KG1 (cell line): Measurements from ENCODE around the gene NDUFS8.

Source experiments
- DNase-seq: peaks from one replicate; lab custom pipeline; 2025; lab: John Stamatoyannopoulos, UW

NDUFS8 gene

DNA sequence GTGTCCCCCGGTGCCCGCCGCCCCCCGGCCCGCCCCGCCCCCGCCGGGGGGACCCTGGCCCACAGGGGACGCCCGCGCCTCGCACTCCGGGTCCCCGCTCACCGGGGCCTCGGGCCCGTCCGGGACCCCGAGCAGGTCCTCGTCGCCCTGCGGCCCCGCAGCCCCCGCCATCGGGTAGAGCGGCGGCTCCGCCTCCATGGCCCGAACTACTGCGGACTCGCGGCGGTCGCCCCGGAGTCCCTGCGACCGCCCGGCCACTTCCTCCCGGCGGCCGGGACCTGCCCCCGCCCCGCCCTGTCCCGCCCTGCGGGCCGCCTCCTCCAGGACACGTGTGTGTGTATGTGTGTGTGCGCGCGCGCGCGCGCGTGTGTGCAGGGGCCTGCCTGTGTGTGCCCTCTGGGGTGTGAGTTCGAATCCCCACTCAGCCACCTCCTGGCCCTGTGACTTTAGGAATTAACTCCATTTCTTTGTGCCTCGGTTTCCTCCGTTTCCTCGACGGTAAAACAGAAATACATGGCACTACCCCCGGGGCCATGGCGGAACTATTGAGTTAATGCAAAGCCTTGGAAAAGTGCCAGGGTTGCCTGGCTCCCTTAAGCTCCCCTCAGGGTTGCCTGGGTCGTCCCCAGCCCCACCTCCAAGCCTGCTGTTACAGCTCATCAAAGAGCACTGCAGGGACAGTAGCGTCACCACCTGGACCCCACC is 26.5 kb upstream of the NDUFS8 start, which contains the start of gene UNC93B1:
UNC93B1 (minus strand) TSS at position 252 of the 705 bp plus-strand sequence; CDS start at position 198, 54 bp downstream.
- DNase-seq, result peak; percentile 70

GRCh38 chr11:68004551-68005335 is 25.7 kb upstream of the NDUFS8 start:
- no peak for DNase-seq

GRCh38 chr11:68006606-68007166 is 23.8 kb upstream of the NDUFS8 start:
- no peak for DNase-seq

DNA sequence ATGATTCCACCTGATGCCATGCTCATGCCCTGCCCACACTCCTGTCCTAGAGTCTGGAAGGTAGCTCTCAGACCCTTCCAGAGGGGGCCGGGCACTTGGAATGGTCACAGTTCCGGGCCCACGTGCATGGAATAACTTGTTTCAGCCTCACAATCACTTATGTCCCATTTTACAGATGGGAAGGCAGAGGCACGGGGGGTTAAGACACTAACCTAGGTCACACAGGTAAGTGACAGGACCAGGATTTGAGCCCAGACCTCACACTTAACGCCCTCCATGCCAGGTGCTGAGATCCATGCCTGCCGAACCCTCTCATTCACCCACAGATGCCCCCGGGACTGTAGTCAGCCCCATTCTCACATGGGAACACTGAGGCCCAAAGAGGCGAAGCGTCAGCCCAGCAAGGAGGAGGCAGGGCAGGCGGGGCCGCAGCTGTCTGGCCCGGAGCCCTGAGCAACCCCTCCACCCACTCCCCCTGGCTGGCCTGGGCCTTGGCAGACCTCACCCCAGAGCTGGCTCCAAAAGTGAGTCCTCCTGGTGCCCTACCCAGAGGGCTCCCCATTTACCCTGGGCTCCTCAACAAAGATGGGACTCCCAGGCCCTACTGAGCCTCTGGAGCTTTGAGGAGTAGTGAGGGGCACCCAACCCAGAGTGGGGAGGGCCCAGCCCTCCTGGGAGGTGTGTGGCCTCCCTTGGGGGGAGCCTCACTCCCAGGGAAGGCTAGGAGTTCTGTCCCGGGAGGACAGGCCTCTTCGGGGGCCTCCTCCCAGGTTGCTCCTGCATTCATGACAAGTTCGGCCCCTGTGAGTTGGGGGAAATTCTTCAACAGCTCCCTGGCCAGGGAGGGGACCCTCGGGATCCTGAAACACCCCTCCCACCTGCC is 22.7 kb upstream of the NDUFS8 start:
- no peak for DNase-seq

DNA sequence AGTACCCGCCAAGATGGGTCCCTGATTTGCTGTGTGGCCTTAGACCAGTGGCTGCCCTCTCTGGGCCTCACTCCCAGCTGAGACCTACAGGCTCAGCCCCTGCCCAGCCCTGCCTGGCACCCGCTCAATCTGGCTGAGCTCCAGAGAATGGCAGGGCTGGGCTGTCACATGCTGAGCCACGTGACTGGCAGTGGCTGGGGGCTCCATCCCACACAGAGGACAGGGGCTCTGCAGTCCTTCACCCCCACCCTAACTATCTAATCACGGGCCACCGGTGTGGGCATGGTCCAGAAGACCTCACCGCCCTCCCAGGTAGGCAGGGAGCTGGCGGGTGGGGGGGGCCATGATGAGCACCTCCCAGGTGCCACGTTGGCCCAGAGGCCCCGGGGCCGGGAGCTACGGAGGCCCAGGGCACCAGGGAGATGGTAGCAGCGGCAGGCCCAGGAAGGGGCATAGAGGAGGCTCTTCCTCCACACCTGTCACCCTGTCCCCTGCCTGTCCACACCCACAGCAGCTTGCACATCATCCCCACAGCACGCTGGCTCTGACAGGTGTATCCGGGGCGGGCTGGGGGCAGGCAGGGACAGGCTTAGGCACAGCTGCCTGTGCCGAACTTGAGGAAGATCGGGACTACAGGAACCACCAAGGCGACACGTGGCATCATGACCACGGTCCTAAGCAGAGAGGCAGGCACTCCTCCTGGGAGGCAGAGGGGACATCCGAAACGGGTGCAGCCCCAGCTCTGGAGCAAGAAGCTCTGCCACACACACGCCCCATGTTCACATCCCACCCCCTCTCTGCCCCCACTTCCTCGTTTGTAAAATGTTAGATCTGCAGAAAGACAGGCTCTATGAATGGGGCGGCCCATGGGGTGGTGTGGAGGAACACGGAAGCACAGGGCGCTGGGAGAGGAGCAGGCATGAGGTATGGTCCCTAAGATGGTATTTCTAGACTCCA is 21.8 kb upstream of the NDUFS8 start:
- no peak for DNase-seq

DNA sequence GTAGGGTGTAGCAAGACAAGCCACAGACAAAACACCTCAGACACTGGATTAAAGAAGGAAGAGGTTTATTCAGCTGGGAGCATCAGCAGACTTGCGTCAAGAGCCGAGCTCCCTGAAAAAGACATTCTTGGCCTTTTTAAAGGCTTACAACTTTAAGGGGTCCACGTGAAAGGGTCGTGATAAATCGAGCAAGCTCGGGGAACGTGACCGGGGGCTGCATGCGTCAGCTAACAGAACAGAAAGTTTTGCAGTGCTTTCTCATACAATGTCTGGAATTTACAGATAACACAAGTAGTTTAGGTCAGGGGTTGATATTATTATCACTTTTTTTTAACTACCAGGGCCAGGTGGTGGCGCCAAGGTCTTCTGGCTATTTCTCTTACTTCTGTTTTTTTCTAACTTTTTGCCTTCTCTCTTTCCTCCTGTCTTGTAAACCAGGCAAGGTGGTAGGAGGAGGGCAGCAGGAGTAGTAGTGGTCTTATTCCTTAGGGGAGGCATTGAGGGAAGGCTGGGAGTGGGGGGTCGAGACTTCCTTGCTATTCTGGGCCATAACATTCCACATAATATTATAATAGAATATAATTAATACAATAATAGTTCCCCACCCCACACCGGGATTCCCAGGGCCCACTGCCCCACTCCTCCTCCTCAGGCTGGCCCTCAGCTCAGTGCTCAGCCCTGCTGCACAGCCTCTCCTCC is 20.9 kb upstream of the NDUFS8 start:
- DNase-seq, result peak; percentile 40

- DNase-seq, result peak; percentile 68
These were observed 20.1 kb upstream of the NDUFS8 start, which contains the start of gene ALDH3B1 for GRCh38 chr11:68010090-68011041. TSS of gene ALDH3B1 (plus strand) at chr11:68010327. CDS start at chr11:68015298, 4,971 bp downstream.

DNA sequence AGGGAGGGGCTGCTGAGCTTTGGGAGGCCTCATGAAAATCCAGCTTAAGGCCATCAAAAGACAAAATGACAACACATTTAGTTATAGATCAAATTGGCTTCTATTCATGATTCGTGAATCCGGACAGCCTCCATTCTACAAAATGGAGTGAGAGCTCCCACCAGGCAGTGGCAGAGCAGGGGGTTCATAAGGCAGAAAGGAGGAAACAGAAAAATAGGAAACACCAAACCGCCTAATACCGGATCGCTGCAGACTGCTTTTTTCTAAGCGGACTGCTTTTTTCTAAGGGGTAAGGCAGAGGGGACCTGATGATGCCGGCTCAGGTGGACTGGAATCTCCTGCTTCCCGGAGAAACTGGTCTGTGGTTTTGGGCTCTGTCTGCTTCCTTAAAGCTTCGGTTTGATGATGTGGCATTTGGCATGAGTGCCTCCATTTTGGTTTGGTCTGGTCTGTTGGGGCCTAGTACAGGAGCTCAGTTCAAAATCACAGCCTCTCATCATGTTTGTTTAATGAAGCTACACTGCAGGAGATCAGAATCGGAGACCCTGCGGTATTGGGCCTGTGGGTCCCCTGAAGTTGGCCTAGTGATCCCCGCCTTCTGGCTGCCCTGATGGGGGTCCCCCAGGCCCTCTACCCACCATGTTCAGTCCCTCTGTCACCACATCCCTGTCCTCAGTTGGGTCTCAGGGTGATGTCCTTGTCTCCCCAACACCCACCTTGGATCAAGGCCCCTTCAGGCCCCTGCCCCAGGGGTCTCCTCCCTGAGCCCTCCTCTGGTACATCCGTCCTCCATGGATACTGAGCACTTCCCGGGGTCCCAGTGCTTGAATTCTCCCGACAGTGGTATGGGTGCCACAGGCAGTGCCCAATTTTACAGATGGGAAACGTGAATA is 19.2 kb upstream of the NDUFS8 start:
- no peak for DNase-seq

DNA sequence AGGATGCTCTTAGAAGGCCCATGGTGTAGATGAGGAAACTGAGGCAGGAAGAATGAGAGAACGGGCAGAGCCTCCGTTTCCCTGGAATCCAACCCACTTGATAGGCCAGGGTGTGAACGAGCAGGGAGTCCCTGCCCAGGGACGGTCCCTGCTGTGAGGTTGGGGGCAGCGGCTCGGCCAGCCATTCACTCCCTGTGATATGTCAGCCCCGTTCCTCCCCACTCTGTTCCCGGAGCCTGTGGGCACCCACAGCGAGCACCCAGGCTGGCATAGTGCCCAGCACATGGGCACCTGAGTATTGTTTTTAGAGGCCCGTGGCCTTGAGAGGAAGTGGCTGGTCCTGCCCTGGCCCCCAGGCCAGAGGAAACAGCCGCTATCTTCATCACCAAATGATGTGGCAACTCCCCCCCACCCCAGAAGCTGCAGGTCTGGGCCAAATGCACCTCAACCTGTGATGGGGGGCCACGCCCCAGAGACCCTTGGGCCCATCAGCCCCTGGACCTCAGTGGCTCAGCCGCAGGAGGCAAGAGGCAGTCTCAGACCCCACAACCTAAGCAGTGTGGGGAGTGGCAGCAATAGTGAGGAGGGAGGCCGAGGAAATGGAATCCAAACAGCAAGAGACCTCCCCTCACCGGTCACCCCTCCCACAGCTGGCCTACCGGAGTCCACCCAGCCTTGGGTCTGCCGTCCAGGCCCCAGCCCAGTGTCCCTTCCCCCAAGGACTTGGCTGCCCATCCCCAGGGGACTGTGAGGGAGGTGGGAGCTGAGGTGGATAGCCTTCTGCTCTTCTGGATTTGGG is 18.2 kb upstream of the NDUFS8 start:
- DNase-seq, result no peak

- no peak for DNase-seq
These were observed 17.5 kb upstream of the NDUFS8 start for GRCh38 chr11:68012843-68013610.

- DNase-seq, result no peak
These were observed 16.8 kb upstream of the NDUFS8 start for GRCh38 chr11:68013611-68014156.

DNA sequence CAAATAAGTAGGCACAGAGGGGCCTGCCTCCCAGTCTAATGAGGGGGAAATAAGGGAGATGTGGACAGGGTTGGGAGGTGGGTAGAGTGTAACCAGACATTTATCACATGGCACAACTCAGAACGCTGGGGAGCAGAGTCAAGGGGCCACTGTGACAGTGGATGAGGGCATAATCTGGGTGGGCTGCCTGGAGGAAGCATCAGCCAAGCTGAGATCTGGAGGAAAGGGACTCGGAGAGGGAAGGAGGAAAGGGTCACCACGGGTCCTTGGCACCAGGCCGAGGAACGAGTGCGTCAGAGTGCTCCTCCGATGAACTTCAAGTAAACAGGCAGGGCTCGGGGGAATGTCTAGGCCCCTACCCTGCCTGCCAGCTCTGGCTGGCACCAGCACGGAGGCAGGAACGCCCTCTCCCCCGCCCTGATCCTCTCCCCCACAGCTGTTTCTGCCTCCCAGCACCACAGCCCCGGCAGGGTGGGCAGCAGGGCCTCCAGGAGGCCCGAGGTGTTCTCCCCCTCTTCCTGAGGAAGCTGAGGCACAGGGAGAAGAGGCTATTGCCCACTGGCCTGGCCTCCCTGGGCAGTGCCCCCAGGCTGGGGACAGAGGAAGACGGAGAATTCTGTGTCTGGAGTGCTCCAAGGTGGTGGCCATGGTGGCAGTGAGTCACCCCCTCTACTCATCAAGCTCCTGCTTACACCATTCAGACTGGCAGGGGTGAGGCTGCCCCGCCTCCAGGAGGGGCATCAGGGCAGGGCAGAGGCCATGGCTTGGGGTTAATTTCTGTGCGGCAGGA is 16.1 kb upstream of the NDUFS8 start:
- no peak for DNase-seq

DNA sequence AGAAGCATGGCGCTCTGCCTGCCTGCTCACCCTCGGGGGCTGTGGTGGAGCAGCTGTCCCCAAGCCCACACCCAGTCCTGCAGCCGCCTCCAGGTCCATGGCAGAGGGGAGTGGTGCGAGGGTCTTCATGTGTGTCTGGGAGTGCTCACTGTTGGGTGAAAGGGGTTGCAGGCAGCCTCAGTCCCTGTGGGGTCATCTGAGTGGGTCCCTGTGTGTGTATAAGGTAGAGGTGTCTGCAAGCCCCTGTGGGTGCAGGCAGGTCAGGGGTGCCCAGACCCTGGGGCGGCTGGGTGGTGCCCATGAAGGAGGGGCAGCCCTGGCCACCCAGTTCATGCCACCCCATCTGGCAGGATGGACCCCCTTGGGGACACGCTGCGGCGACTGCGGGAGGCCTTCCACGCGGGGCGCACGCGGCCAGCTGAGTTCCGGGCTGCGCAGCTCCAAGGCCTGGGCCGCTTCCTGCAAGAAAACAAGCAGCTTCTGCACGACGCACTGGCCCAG is 15.5 kb upstream of the NDUFS8 start:
- no peak for DNase-seq

DNA sequence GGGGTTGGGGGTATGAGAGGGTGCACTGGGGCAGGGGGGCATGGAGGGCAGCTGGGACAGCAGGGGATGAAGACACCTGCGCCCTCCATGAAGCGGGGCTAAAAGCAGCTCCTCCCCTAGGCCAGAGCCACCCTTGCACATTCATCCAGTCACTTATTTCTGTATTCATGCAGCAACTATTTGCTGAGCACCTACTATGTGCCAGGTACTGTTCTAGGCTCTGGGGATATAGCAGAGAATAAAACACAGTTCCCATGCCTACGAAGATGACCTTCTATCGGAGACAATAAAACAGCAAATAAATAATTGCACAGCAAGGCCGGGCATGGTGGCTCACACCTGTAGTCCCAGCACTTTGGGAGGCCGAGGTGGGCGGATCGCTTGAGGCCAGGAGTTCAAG is 15.0 kb upstream of the NDUFS8 start:
- no peak for DNase-seq
